ENCODE results near the gene NEURL1B.

The NEURL1B gene

GRCh38 chr5:172605466-172605865 lies 35.6 kb upstream of the NEURL1B start:
- no peaks in the 10 kb centered on the region for H3K79me1 ChIP-seq (ENCODE audit: low read length)
- no peak for DNase-seq
- H3K4me2 ChIP-seq (ENCODE audit: low read length): no peak overlapping the region
- H4K8ac ChIP-seq (ENCODE audit: low read depth, low read length): no peak overlapping the region
- H3K9ac ChIP-seq (ENCODE audit: low read length): no peak overlapping the region
- H4K91ac ChIP-seq (ENCODE audit: low read depth, low read length): no peak overlapping the region
- H2BK5ac ChIP-seq (ENCODE audit: low read depth, low read length, poor library complexity): no peak overlapping the region
- no peak overlapping the region for H3K14ac ChIP-seq (ENCODE audit: low read length)
- H3K4me1 ChIP-seq (ENCODE audit: control insufficient read depth in 1 of 2, insufficient read depth in 2 of 2, low read length in 2 of 2): peaks cover 0 to 1% of the 10 kb centered on the region in 2 experiments
- H3K36me3 ChIP-seq (ENCODE audit: control insufficient read depth in 1 of 2, insufficient read depth in 2 of 2, low read length in 2 of 2): no peaks in the 10 kb centered on the region
- H3K4ac ChIP-seq (ENCODE audit: low read depth, low read length): no peak overlapping the region
- no peak overlapping the region for H3K18ac ChIP-seq (ENCODE audit: low read length)
- H3K27me3 ChIP-seq (ENCODE audit: insufficient read depth, low read length): no peaks in the 10 kb centered on the region
- H3K23ac ChIP-seq (ENCODE audit: low read length): no peak overlapping the region
- no peak overlapping the region for H2AFZ ChIP-seq (ENCODE audit: insufficient read depth, low read length, poor library complexity)
- H2BK12ac ChIP-seq (ENCODE audit: low read length): no peak overlapping the region
- no peak overlapping the region for H2AK5ac ChIP-seq (ENCODE audit: low read length)
- no peak overlapping the region for H3K27ac ChIP-seq (ENCODE audit: low read depth, low read length)
- no peaks in the 10 kb centered on the region for H3K79me2 ChIP-seq (ENCODE audit: control insufficient read depth, insufficient read depth, low read length, poor library complexity)
- no peaks in the 10 kb centered on the region for H3K9me3 ChIP-seq (ENCODE audit: insufficient read depth, low read depth, low read length)
- no peak overlapping the region for H4K12ac ChIP-seq (ENCODE audit: low read depth, low read length)
- H3K4me3 ChIP-seq (ENCODE audit: low read depth, low read length): no peak overlapping the region
- H2BK120ac ChIP-seq (ENCODE audit: insufficient read depth, low read length, poor library complexity): no peak overlapping the region

DNA sequence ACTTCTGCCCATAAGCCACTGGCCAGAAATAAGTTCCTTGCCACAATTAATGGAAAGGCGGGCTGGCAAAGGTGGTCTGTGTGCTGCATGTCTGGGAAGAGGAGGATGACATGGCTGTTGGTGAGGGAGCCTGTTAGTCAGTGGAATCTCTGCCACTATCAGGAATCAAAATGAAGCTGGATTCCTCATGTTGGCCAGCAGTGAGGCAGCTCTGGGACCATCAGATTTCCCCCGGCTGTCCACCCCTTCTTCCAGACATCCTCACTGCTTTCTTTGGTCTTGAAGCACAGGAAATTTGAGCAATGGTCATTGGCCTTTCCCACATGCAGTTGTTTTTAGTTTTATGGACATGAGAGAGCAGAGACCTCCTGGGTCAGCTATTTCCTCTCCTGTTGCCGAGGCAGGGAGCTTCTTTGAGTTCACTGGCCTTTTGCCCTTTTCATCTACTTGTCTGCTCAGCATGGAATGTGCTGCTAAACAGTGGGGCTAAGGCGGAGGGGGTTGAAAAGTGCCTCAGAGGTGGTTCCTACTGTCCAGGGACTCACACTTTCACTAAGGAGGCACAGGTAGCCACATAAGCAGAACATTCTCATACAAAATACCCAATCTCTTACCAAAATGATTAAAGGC lies 34.8 kb upstream of the NEURL1B start:
- WGBS (ENCODE audit: extremely low coverage, insufficient coverage, insufficient read length): no CpG with 5 or more reads among the region's 4 CpGs
- no peak overlapping the region for H3K9ac ChIP-seq (ENCODE audit: low read length)
- no peak overlapping the region for H3K27ac ChIP-seq (ENCODE audit: low read depth, low read length)
- H3K27me3 ChIP-seq (ENCODE audit: insufficient read depth, low read length): no peaks in the 10 kb centered on the region
- no peak overlapping the region for H3K4ac ChIP-seq (ENCODE audit: low read depth, low read length)
- no peaks in the 10 kb centered on the region for H3K79me1 ChIP-seq (ENCODE audit: low read length)
- no peak for DNase-seq
- H3K9me3 ChIP-seq (ENCODE audit: insufficient read depth, low read depth, low read length): peaks cover 2% of the 10 kb centered on the region
- no peak overlapping the region for H2BK12ac ChIP-seq (ENCODE audit: low read length)
- H2AK5ac ChIP-seq (ENCODE audit: low read length): no peak overlapping the region
- no peak overlapping the region for H3K23ac ChIP-seq (ENCODE audit: low read length)
- no peak overlapping the region for H2AFZ ChIP-seq (ENCODE audit: insufficient read depth, low read length, poor library complexity)
- H2BK5ac ChIP-seq (ENCODE audit: low read depth, low read length, poor library complexity): no peak overlapping the region
- no peak overlapping the region for H4K12ac ChIP-seq (ENCODE audit: low read depth, low read length)
- peaks cover 0 to 1% of the 10 kb centered on the region in 2 experiments for H3K4me1 ChIP-seq (ENCODE audit: control insufficient read depth in 1 of 2, insufficient read depth in 2 of 2, low read length in 2 of 2)
- peak overlapping the region; percentile 31 for H4K91ac ChIP-seq (ENCODE audit: low read depth, low read length)
- H2BK120ac ChIP-seq (ENCODE audit: insufficient read depth, low read length, poor library complexity): no peak overlapping the region
- no peaks in the 10 kb centered on the region for H3K79me2 ChIP-seq (ENCODE audit: control insufficient read depth, insufficient read depth, low read length, poor library complexity)
- H3K14ac ChIP-seq (ENCODE audit: low read length): no peak overlapping the region
- no peak overlapping the region for H3K18ac ChIP-seq (ENCODE audit: low read length)
- H3K4me3 ChIP-seq (ENCODE audit: low read depth, low read length): no peak overlapping the region
- no peak overlapping the region for H4K8ac ChIP-seq (ENCODE audit: low read depth, low read length)
- no peaks in the 10 kb centered on the region for H3K36me3 ChIP-seq (ENCODE audit: control insufficient read depth in 1 of 2, insufficient read depth in 2 of 2, low read length in 2 of 2)
- H3K4me2 ChIP-seq (ENCODE audit: low read length): no peak overlapping the region

- peak; percentile 92 to 97 for DNase-seq
- Histone ChIP-seq H3K23ac (ENCODE audit: low read length) (no peak overlapping the region), H3K14ac (ENCODE audit: low read length) (no peak overlapping the region), H3K4me2 (ENCODE audit: low read length) (no peak overlapping the region), H3K4me1 (ENCODE audit: control insufficient read depth in 1 of 2, insufficient read depth in 2 of 2, low read length in 2 of 2) (peaks cover 0 to 1% of the 10 kb centered on the region in 2 experiments), H3K9me3 (ENCODE audit: insufficient read depth, low read depth, low read length) (peaks cover 2% of the 10 kb centered on the region), H4K12ac (ENCODE audit: low read depth, low read length) (no peak overlapping the region), H2BK12ac (ENCODE audit: low read length) (no peak overlapping the region), H4K91ac (ENCODE audit: low read depth, low read length) (no peak overlapping the region), H3K4me3 (ENCODE audit: low read depth, low read length) (no peak overlapping the region), H3K9ac (ENCODE audit: low read length) (no peak overlapping the region), H3K79me2 (ENCODE audit: control insufficient read depth, insufficient read depth, low read length, poor library complexity) (no peaks in the 10 kb centered on the region), H2AK5ac (ENCODE audit: low read length) (no peak overlapping the region), H3K36me3 (ENCODE audit: control insufficient read depth in 1 of 2, insufficient read depth in 2 of 2, low read length in 2 of 2) (no peaks in the 10 kb centered on the region), H3K27me3 (ENCODE audit: insufficient read depth, low read length) (no peaks in the 10 kb centered on the region), H3K27ac (ENCODE audit: low read depth, low read length) (no peak overlapping the region), H2BK5ac (ENCODE audit: low read depth, low read length, poor library complexity) (no peak overlapping the region), H2AFZ (ENCODE audit: insufficient read depth, low read length, poor library complexity) (no peak overlapping the region), H4K8ac (ENCODE audit: low read depth, low read length) (no peak overlapping the region), H2BK120ac (ENCODE audit: insufficient read depth, low read length, poor library complexity) (no peak overlapping the region), H3K4ac (ENCODE audit: low read depth, low read length) (no peak overlapping the region), H3K79me1 (ENCODE audit: low read length) (no peaks in the 10 kb centered on the region), H3K18ac (ENCODE audit: low read length) (no peak overlapping the region)
- WGBS (ENCODE audit: extremely low coverage, insufficient coverage, insufficient read length): no CpG with 5 or more reads among the region's 6 CpGs
These were observed 33.8 kb upstream of the NEURL1B start for GRCh38 chr5:172607213-172607793.

GRCh38 chr5:172608773-172609172 lies 32.3 kb upstream of the NEURL1B start:
- H2BK12ac ChIP-seq (ENCODE audit: low read length): no peak overlapping the region
- H3K4ac ChIP-seq (ENCODE audit: low read depth, low read length): no peak overlapping the region
- no peak overlapping the region for H3K14ac ChIP-seq (ENCODE audit: low read length)
- H3K9ac ChIP-seq (ENCODE audit: low read length): no peak overlapping the region
- H3K9me3 ChIP-seq (ENCODE audit: insufficient read depth, low read depth, low read length): peaks cover 3% of the 10 kb centered on the region
- H3K79me2 ChIP-seq (ENCODE audit: control insufficient read depth, insufficient read depth, low read length, poor library complexity): no peaks in the 10 kb centered on the region
- H3K18ac ChIP-seq (ENCODE audit: low read length): no peak overlapping the region
- H3K79me1 ChIP-seq (ENCODE audit: low read length): no peaks in the 10 kb centered on the region
- H2BK120ac ChIP-seq (ENCODE audit: insufficient read depth, low read length, poor library complexity): no peak overlapping the region
- peak; percentile 36 to 67 for DNase-seq
- no peak overlapping the region for H4K12ac ChIP-seq (ENCODE audit: low read depth, low read length)
- H3K4me2 ChIP-seq (ENCODE audit: low read length): no peak overlapping the region
- H3K27ac ChIP-seq (ENCODE audit: low read depth, low read length): no peak overlapping the region
- peaks cover 0 to 1% of the 10 kb centered on the region in 2 experiments for H3K4me1 ChIP-seq (ENCODE audit: control insufficient read depth in 1 of 2, insufficient read depth in 2 of 2, low read length in 2 of 2)
- H2AFZ ChIP-seq (ENCODE audit: insufficient read depth, low read length, poor library complexity): no peak overlapping the region
- H2BK5ac ChIP-seq (ENCODE audit: low read depth, low read length, poor library complexity): no peak overlapping the region
- H3K27me3 ChIP-seq (ENCODE audit: insufficient read depth, low read length): no peaks in the 10 kb centered on the region
- WGBS (ENCODE audit: extremely low coverage, insufficient coverage, insufficient read length): no CpG with 5 or more reads among the region's 3 CpGs
- no peak overlapping the region for H4K91ac ChIP-seq (ENCODE audit: low read depth, low read length)
- H3K4me3 ChIP-seq (ENCODE audit: low read depth, low read length): no peak overlapping the region
- H4K8ac ChIP-seq (ENCODE audit: low read depth, low read length): no peak overlapping the region
- H3K36me3 ChIP-seq (ENCODE audit: control insufficient read depth in 1 of 2, insufficient read depth in 2 of 2, low read length in 2 of 2): no peaks in the 10 kb centered on the region
- no peak overlapping the region for H3K23ac ChIP-seq (ENCODE audit: low read length)
- H2AK5ac ChIP-seq (ENCODE audit: low read length): no peak overlapping the region
